GM13977 (cell line): ENCODE data around the gene PPIH.

ENCODE experiments used
- DNase-seq: peaks from one replicate; pipeline ENCODE4 v3.0.0; 2012; ENCODE audit warnings: low spot score
- CTCF ChIP-seq: IDR thresholded peaks from 2 replicates; pipeline ENCODE4 v1.5.1; 2012; ENCODE audit warnings: mild to moderate bottlenecking, control low read depth; ENCODE audit not compliant: insufficient read depth; ENCODE audit errors: extremely low read depth, missing control alignments
- in situ Hi-C: fragments of 300-500 bp; cut with MboI; formaldehyde crosslinking; loops from one replicate; pipeline ENCODE4 v1.12.0; 2022; ENCODE audit warnings: low sequenced_read_pairs, low pct_unique_long_range_greater_than_20kb, mixed read lengths, inconsistent platforms; ENCODE audit not compliant: unreplicated experiment

The PPIH gene

DNA sequence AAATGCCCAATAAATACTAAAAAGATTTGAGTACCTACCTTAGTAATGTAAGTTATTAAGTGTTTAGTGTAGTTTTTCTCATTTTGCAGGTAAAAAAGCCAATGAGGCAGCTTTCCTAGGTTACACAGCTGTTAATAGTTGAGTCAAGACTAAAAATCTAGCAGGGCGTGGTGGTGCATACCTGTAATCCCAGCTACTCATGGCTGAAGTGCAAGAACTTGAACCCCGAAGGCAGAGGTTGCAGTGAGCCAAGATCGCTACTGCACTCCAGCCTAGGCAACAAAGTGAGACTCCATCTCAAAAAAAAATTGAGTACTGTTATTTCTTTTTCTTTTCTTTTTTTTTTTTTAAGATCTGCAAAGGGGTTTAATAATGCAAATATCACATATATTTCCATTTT is 31.7 kb downstream of the PPIH start:
- TF ChIP-seq CTCF: no peak
- no peak for DNase-seq
- in situ Hi-C loops: no loop called here

DNA sequence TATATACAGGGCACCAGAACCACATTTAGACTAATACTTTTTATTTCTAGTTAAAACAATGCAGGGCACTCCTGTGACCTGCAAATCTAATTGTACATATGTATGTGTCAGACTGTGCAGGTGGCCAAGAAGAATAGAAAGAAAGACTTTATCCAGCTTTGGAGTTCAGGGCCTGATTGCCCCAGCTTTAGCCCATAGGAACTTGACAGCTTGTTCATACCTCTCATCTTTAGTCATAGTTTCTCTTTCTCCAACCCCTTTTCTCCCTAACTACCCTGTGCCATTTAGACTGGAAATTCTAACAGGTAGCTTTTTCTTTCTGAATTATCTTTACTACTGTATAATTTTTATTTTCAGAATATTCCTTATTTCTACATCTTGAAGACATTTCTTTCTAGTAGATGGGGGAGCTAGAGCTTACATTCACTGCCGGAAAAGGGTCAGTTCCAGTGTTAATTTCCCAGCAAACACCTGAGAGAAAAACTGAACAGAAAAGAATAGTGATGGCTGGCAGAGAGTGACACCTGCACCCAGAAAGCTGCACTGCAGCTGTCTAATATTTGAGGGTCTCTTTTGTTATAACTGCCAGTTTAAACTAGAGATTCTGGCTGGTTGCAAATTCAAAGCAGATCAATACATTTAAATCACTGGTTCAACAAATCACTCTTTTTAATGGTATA is 32.4 kb downstream of the PPIH start:
- no peak for DNase-seq
- in situ Hi-C loops: no loop called here
- peak; percentile 22 for TF ChIP-seq CTCF

GRCh38 chr1:42691157-42691498 is 32.9 kb downstream of the PPIH start:
- no peak for DNase-seq
- in situ Hi-C loops: no loop called here
- TF ChIP-seq CTCF: no peak

DNA sequence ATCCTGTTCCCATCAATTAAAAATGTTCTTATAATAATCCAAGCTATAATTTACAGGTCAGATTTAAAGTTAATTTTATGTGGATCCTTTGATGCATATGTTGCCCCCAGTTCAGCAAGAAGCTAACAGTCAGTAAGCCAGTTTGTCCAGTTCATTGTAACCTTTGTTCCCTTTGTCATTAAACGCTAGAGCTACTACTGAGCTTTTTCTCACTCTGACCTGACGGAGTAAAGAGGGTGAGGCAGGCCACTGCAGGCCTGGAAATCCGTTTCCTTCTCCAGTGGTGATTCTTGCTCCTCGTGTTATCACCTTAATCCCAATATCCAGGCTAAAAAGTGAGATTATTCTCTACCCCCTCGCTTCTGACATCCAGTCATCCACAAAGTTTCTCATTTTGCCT is 34.2 kb downstream of the PPIH start:
- no peak for TF ChIP-seq CTCF
- in situ Hi-C loops: no loop called here
- DNase-seq: no peak

DNA sequence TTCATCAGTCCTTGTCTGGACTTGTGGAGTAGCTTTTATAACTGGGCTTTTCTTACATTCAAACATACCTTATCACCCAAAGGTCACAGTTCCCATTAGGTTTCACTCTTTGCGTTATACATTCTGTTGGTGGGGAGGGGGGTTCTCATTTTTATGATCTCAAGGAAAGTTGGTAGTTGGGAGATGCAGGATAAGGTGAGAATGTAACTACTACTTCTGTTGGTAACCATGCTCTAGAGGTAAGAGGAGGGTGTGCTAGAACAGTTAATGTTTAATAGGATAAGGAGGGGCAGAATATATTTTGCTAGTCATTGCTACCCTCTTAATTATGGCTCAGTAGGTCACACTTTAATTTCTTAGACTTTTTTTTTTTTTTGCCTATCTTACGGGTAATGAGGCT is 34.7 kb downstream of the PPIH start:
- in situ Hi-C loops: no loop called here
- no peak for DNase-seq
- no peak for TF ChIP-seq CTCF

DNA sequence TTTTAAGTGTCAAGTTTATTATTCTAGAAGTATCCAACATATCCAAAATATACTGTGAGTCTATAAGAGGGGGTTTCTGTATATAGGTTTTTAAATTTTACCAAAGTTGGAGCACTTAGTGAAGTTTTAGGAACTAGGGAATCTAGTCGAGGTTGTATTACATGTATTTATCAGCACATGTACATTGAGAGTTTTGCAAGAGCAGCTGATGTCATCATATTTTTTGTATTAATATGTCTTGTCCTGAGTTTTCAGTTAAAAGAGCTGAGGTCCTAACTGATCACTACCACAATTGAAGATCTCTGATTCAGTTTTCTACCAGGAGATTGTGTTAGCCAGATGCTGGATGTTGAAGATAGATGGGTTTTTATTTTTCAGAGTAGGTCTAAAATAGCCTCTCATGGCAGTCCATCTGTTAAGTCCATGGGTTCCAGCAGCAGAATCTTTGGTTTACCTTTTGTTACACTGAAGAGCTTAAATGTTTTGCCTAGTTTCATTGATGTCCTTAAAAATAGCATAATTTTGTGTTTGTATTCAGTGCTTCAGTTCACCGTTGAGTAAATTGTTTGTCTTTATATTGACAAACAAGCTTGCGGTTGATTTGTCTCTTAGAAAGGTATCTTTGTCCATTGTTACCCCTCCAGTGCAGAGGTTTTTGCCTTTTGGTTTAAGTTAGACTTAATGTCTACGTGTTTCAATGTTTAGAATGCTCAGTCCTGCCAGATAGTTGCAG is 40.0 kb downstream of the PPIH start:
- no peak for TF ChIP-seq CTCF
- DNase-seq: no peak
- in situ Hi-C loops: no loop called here
